Measurements from ENCODE around the gene TAF1B.

TAF1B gene

DNA sequence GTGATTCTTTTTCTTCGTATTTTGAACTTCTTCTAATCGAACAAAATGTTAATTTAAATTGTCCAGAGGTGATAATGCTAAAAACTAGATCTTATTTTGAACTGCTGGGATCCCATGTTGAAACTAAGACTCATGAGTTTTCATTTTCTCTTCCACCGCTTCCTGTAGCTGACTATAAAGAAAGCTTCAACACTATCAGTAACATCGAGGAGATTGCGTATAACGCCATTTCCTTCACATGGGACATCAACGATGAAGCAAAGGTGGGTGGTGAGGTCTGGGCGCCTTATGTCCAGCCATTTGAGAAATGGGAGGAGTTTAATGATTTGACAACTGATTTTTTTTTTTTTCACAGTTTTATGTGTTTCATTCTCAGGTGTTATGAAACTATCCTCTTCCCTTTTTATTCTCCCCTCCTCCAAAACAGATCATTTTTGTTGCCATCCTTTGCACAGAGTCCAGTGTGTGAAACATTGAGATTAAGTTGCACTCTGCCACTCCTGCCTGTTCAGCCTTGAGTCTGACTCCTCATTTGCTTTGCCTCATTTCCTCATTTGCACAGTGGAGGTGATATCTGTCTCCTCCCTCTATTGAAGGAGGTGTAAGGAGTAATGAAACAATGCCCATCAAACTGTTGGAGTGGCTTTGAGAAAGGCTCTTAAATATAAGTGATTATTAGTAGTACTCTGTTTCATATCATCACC lies 122.0 kb downstream of the TAF1B start:
- H3K36me3 ChIP-seq: no peaks in the 10 kb centered on the region
- H3K4me1 ChIP-seq: peaks cover 14% of the 10 kb centered on the region
- DNase-seq: no peak
- H3K9me3 ChIP-seq: no peaks in the 10 kb centered on the region
- no peak overlapping the region for H3K4me3 ChIP-seq (ENCODE audit: low read depth, low read length)
- TF ChIP-seq CTCF (IDR thresholded peaks at IDR 0.05; ENCODE audit: low read depth, low read length): no peak
- H3K27me3 ChIP-seq: no peaks in the 10 kb centered on the region

- peaks cover 9% of the 10 kb centered on the region for H3K4me1 ChIP-seq
- no peak for TF ChIP-seq CTCF (IDR thresholded peaks at IDR 0.05; ENCODE audit: low read depth, low read length)
Measured at GRCh38 chr2:9966491-9967022, 123.3 kb downstream of the TAF1B start.

DNA sequence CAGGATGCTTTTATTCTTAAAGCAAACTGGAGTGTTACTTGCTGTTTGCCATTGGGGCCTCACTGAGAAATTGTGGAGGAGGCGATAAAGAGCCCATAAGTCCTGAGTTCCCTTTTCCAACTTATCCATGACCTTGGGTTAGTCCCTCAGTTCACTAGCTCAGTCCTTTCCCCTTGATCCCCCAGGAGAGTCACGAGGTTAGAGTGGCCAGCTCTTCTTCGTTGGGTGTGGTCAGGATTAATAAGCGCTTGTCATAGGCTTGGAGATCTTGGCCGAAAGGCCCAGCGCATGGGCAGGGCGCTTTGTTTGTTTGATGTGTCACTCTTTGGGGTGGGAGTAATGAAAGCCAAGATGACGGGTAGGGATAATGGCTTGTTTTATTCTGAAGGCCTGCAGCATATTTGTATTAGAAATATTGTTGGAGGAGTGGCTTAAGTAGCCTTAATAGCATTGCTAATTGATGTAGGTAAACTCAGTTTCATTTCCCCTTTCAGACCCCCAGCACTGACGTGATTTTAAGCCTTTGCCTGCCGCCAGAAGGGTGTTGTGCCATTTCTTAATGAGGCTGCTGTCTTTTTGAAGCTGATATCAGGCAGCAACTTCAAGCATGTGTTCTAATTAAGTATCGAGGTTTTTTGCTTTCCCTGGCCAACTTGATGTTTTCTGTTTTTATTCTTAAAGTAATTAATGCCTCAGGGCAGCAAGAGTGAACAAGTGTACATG lies 123.9 kb downstream of the TAF1B start:
- H3K9me3 ChIP-seq: no peaks in the 10 kb centered on the region
- no peak for TF ChIP-seq CTCF (IDR thresholded peaks at IDR 0.05; ENCODE audit: low read depth, low read length)
- H3K4me3 ChIP-seq (ENCODE audit: low read depth, low read length): no peak overlapping the region
- DNase-seq: no peak
- peaks cover 9% of the 10 kb centered on the region for H3K4me1 ChIP-seq
- no peaks in the 10 kb centered on the region for H3K36me3 ChIP-seq
- H3K27me3 ChIP-seq: no peaks in the 10 kb centered on the region

More at GRCh38 chr2:9966491-9967022, 123.3 kb downstream of the TAF1B start:
- Histone ChIP-seq H3K4me3 (ENCODE audit: low read depth, low read length) (no peak overlapping the region), H3K36me3 (no peaks in the 10 kb centered on the region), H3K9me3 (no peaks in the 10 kb centered on the region), H3K27me3 (no peaks in the 10 kb centered on the region)
- DNase-seq: no peak

- H3K9me3 ChIP-seq: no peaks in the 10 kb centered on the region
- no peaks in the 10 kb centered on the region for H3K36me3 ChIP-seq
- TF ChIP-seq CTCF (IDR thresholded peaks at IDR 0.05; ENCODE audit: low read depth, low read length): no peak
- H3K4me1 ChIP-seq: peaks cover 9% of the 10 kb centered on the region
- no peak overlapping the region for H3K4me3 ChIP-seq (ENCODE audit: low read depth, low read length)
- DNase-seq: no peak
- no peaks in the 10 kb centered on the region for H3K27me3 ChIP-seq
Measured at GRCh38 chr2:9968553-9969497, 125.6 kb downstream of the TAF1B start.

- TF ChIP-seq CTCF (IDR thresholded peaks at IDR 0.05; ENCODE audit: low read depth, low read length): no peak
- Histone ChIP-seq H3K9me3 (no peaks in the 10 kb centered on the region), H3K4me3 (ENCODE audit: low read depth, low read length) (no peak overlapping the region), H3K27me3 (no peaks in the 10 kb centered on the region), H3K4me1 (peaks cover 9% of the 10 kb centered on the region), H3K36me3 (no peaks in the 10 kb centered on the region; the same call in 1 of the 2 replicates)
- DNase-seq: no peak
Measured at GRCh38 chr2:9970200-9971044, 127.1 kb downstream of the TAF1B start.

Measured in BE2C (cell line).